Measurements from ENCODE around the gene ATG4D. TPM values are rescaled to one million over a fixed set of nuclear protein-coding genes. Genes with fewer than 3 reads are reported as not detected.

The ATG4D gene
- total RNA-seq, 4 donors from 2014 or later: 46.5 to 59.3 (median 51.4) TPM

- TF ChIP-seq CTCF (IDR thresholded peaks at IDR 0.05): no peak
- no peak for TF ChIP-seq POLR2A (IDR thresholded peaks at IDR 0.05)
- intact Hi-C loops (cut with DNase I): no loop called here
- DNase-seq: no peak
- peaks cover 0 to 37% (median 3%) of the 10 kb centered on the region in 3 donors for H3K4me1 ChIP-seq
- WGBS, 2 donors: 67 to 70% methylated on average over 8 of the region's 9 CpGs
- H3K4me3 ChIP-seq: no peak overlapping the region
- no peaks in the 10 kb centered on the region for H3K36me3 ChIP-seq
- peak overlapping the region in 1 of 4 donors; percentile 4 for H3K27ac ChIP-seq
- H3K27me3 ChIP-seq: peaks cover 0 to 5% (median 0%) of the 10 kb centered on the region in 4 donors
- H3K9me3 ChIP-seq: no peaks in the 10 kb centered on the region
These were observed 50.3 kb downstream of the ATG4D start for GRCh38 chr19:10593820-10594637.

DNA sequence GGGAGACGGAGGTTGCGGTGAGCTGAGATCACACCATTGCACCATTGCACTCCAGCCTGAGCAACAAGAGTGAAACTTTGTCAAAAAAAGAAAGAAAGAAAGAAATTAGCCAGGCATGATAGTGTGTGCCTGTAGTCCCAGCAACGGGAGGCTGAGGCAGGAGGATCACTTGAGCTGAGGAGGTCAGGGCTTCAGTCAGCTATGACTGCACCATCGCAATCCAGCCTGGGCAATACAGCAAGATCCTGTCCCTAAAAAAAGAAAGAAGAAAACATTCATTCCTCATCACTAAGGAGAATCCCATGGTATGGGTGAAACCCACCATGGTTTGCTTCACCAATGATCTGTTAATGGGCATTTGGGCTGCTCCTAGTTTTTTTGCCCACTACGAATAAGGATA lies 56.4 kb downstream of the ATG4D start:
- Histone ChIP-seq H3K9me3 (no peaks in the 10 kb centered on the region), H3K36me3 (no peaks in the 10 kb centered on the region), H3K4me1 (peaks cover 13 to 53% (median 25%) of the 10 kb centered on the region in 3 donors), H3K27me3 (peaks cover 0 to 4% (median 0%) of the 10 kb centered on the region in 4 donors), H3K4me3 (no peak overlapping the region), H3K27ac (no peak overlapping the region)
- 84 to 96% methylated on average over 5 of the region's 5 CpGs for WGBS, 2 donors
- TF ChIP-seq CTCF (IDR thresholded peaks at IDR 0.05) (no peak), POLR2A (IDR thresholded peaks at IDR 0.05) (no peak)
- intact Hi-C loops (cut with DNase I): no loop called here
- no peak for DNase-seq

DNA sequence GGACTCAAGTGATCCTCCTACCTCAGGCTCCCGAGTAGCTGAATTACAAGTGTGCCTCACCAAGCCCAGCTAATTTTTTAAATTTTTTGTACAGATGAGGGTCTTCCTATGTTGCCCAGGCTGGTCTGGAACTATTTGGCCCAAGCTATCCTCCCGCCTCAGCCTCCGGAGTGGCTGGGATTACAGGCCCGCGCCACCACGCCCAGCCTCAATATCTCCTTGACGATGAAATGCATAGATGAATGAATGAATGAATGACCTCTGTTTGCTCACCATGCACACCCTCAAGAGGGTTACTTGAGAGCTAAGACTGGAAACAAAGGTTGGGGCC lies 58.3 kb downstream of the ATG4D start:
- Histone ChIP-seq H3K36me3 (no peaks in the 10 kb centered on the region), H3K9me3 (no peaks in the 10 kb centered on the region), H3K4me3 (peak overlapping the region in 3 of 4 donors; percentile 69 to 98 (median 90)), H3K27ac (peak overlapping the region in 2 of 4 donors; percentile 95), H3K4me1 (peaks cover 13 to 42% (median 25%) of the 10 kb centered on the region in 3 donors), H3K27me3 (peaks cover 0 to 4% (median 0%) of the 10 kb centered on the region in 4 donors)
- no peak for DNase-seq
- TF ChIP-seq CTCF (IDR thresholded peaks at IDR 0.05) (no peak), POLR2A (IDR thresholded peaks at IDR 0.05) (no peak)
- 20 to 21% methylated on average over 6 to 7 of the region's 7 CpGs for WGBS, 2 donors
- intact Hi-C loops (cut with DNase I): no loop called here

DNA sequence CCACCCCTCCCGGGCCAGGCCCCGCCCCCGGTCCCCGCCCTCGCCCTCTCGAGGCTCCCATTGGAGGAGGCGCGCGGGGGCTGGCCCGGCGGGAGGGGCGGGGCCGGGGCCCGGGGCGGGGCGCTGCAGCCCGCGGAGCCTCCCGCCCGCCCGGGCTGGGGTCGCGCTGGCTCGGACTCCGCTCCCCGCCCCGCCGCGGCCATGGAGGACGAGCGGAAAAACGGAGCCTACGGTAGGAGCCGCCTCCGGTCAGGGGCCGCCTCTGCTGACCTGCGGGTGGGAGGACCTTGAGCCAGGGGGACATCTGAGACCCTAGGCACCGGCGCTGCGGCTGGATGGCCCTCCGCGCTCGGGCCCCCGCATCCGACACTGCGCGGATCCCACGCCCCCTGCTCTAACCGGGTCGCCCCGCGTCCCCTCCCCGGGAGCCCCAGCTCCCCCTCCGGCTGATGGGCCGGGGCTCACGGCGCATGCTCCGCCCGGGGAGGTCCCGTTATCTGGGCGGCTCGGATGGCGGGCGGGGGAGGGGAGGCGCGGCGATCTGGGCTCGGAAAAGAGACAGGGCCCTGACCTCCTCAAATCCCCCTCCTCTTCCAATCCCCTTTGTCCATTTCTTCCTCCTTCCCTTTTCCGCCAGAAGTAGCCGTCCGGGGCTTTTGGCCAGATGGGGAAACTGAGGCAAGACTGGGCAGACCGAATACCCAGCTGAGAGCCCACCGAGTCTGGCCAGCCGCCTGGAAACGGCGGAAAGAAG lies 58.8 kb downstream of the ATG4D start:
- no peaks in the 10 kb centered on the region for H3K36me3 ChIP-seq
- H3K9me3 ChIP-seq: no peaks in the 10 kb centered on the region
- 0 to 1% methylated on average over 8 to 15 of the region's 76 CpGs for WGBS, 2 donors
- H3K4me1 ChIP-seq: peaks cover 13 to 40% (median 22%) of the 10 kb centered on the region in 3 donors
- DNase-seq: no peak
- H3K4me3 ChIP-seq: peak overlapping the region; percentile 55 to 98 (median 80)
- peak overlapping the region; percentile 82 to 95 (median 90) for H3K27ac ChIP-seq
- intact Hi-C loops (cut with DNase I): no loop called here
- peaks cover 0 to 4% (median 0%) of the 10 kb centered on the region in 4 donors for H3K27me3 ChIP-seq
- peak in 2 of 4 donors; percentile 30 to 69 for TF ChIP-seq POLR2A (IDR thresholded peaks at IDR 0.05)
- TF ChIP-seq CTCF (IDR thresholded peaks at IDR 0.05): no peak

Small RNAs within 50 kb of the gene (small RNA-seq; reads per million reads assigned to genes)
- gene MIR1238 (0 to 0.28 (median 0) reads per million in 4 donors), gene RNU7-140P (0 reads per million in 4 donors)

Other genes with a start within 250 kb of the ATG4D start
- 1 to 10 TPM in 2 of 4 donors, under 1 TPM in 2; 0.79 to 1.5 (median 1.2) TPM for gene ZGLP1, start 234.1 kb upstream of the ATG4D start, total RNA-seq
- gene FDX2, start 227.9 kb upstream of the ATG4D start, total RNA-seq: 10 to 100 TPM in 2 of 4 donors, 1 to 10 TPM in 2; 8.0 to 20.7 (median 12.3) TPM
- 10 to 100 TPM; 13.8 to 26.8 (median 19.7) TPM for gene RAVER1, start 210.4 kb upstream of the ATG4D start, total RNA-seq
- 10 to 100 TPM in 1 of 4 donors, 1 to 10 TPM in 3; 4.3 to 22.7 (median 8.0) TPM for gene ICAM3, start 204.3 kb upstream of the ATG4D start, total RNA-seq
- 10 to 100 TPM; 41.8 to 74.2 (median 50.7) TPM for gene TYK2, start 163.3 kb upstream of the ATG4D start, total RNA-seq
- 100 to 1,000 TPM; 128 to 171 (median 152) TPM for gene CDC37, start 140.4 kb upstream of the ATG4D start, total RNA-seq
- gene PDE4A, start 123.4 kb upstream of the ATG4D start, total RNA-seq: 1 to 10 TPM in 3 of 4 donors, under 1 TPM in 1; 0.87 to 7.1 (median 2.3) TPM
- gene KEAP1, start 40.5 kb upstream of the ATG4D start, total RNA-seq: 10 to 100 TPM; 66.2 to 86.9 (median 76.4) TPM
- 10 to 100 TPM in 3 of 4 donors, 1 to 10 TPM in 1; 8.9 to 27.2 (median 16.3) TPM for gene S1PR5, start 26.5 kb upstream of the ATG4D start, total RNA-seq
- gene KRI1, start 22.1 kb downstream of the ATG4D start, total RNA-seq: 10 to 100 TPM; 18.2 to 30.3 (median 23.9) TPM
- gene CDKN2D, start 25.1 kb downstream of the ATG4D start, total RNA-seq: 10 to 100 TPM in 1 of 4 donors, 1 to 10 TPM in 3; 5.1 to 14.4 (median 6.2) TPM
- 10 to 100 TPM; 24.8 to 67.0 (median 57.1) TPM for gene AP1M2, start 43.4 kb downstream of the ATG4D start, total RNA-seq
- 10 to 100 TPM; 59.7 to 82.8 (median 69.8) TPM for gene SLC44A2, start 81.6 kb downstream of the ATG4D start, total RNA-seq
- 100 to 1,000 TPM in 2 of 4 donors, 10 to 100 TPM in 2; 68.7 to 123 (median 98.3) TPM for gene ILF3, start 110.4 kb downstream of the ATG4D start, total RNA-seq
- 10 to 100 TPM; 25.3 to 50.9 (median 27.3) TPM for gene QTRT1, start 157.5 kb downstream of the ATG4D start, total RNA-seq
- gene DNM2, start 174.2 kb downstream of the ATG4D start, total RNA-seq: 100 to 1,000 TPM in 2 of 4 donors, 10 to 100 TPM in 2; 79.9 to 138 (median 102) TPM